ENCODE data around the gene ARL15.
"Not testable (repeated sequence)": the region's sequence is repeated elsewhere in the genome, so short reads cannot be mapped to it uniquely, and the experiment has no call there.

Gene ARL15

GRCh38 chr5:53879708-53880323 lies 430.6 kb downstream of the ARL15 start:
- no peak for DNase-seq

- DNase-seq, result no peak
Observed at GRCh38 chr5:53878015-53878414, 432.4 kb downstream of the ARL15 start.

GRCh38 chr5:53877243-53877642 lies 433.1 kb downstream of the ARL15 start:
- no peak for DNase-seq

GRCh38 chr5:53874409-53874808 lies 436.0 kb downstream of the ARL15 start:
- DNase-seq, result peak; percentile 54

- no peak for DNase-seq
Observed at GRCh38 chr5:53873235-53873634, 437.1 kb downstream of the ARL15 start.

GRCh38 chr5:53871775-53872174 lies 438.6 kb downstream of the ARL15 start:
- no peak for DNase-seq

- DNase-seq, result peak; percentile 22
Observed at GRCh38 chr5:53871050-53871449, 439.3 kb downstream of the ARL15 start.

GRCh38 chr5:53858700-53859456 lies 451.5 kb downstream of the ARL15 start:
- DNase-seq, result no peak

- DNase-seq, result no peak
Observed at GRCh38 chr5:53856506-53856905, 453.9 kb downstream of the ARL15 start.

GRCh38 chr5:53836851-53837430 lies 473.4 kb downstream of the ARL15 start:
- DNase-seq, result not testable (repeated sequence)

GRCh38 chr5:53834500-53834899 lies 475.9 kb downstream of the ARL15 start:
- DNase-seq, result no peak
